NB4 (cell line): Measurements from ENCODE around the gene IL17RD.

Experiments used
- DNase-seq: peaks from one replicate; pipeline ENCODE4 v3.0.0; 2010; ENCODE audit warnings: low read depth
- H3K4me3 ChIP-seq: one replicate; pipeline ENCODE4 v1.5.1; 2011; ENCODE audit warnings: mild to moderate bottlenecking, low read depth, low read length, moderate library complexity
- CTCF ChIP-seq: IDR thresholded peaks from one replicate; pipeline ENCODE4 v1.5.1; 2012; ENCODE audit warnings: low read depth, low read length
- MAX ChIP-seq: IDR thresholded peaks from 2 replicates; pipeline ENCODE4 v1.6.1; 2011; ENCODE audit warnings: low read depth, low read length
- MYC ChIP-seq: IDR thresholded peaks from 2 replicates; pipeline ENCODE4 v1.6.1; 2011; ENCODE audit warnings: low read depth, low read length
- POLR2A ChIP-seq: IDR thresholded peaks from 2 replicates; pipeline ENCODE4 v1.6.1; 2011; ENCODE audit warnings: mild to moderate bottlenecking; ENCODE audit not compliant: insufficient read length; ENCODE audit errors: extremely low read depth

Gene IL17RD

GRCh38 chr3:57116501-57116900, 48.7 kb downstream of the IL17RD start:
- TF ChIP-seq CTCF (no peak), POLR2A (no peak), MAX (no peak), MYC (no peak)
- no peak for DNase-seq
- no peak overlapping the region for H3K4me3 ChIP-seq

- peak; percentile 28 for DNase-seq
- TF ChIP-seq MYC (no peak), MAX (no peak)
- no peak overlapping the region for H3K4me3 ChIP-seq
Measured at GRCh38 chr3:57112206-57112605, 52.9 kb downstream of the IL17RD start.

- no peak for DNase-seq
- TF ChIP-seq MAX (no peak), CTCF (no peak)
- no peak overlapping the region for H3K4me3 ChIP-seq
Measured at GRCh38 chr3:57110798-57111197, 54.4 kb downstream of the IL17RD start.

GRCh38 chr3:57110214-57110613, 54.9 kb downstream of the IL17RD start:
- H3K4me3 ChIP-seq = no peak overlapping the region
- TF ChIP-seq MAX (no peak), CTCF (no peak), POLR2A (no peak), MYC (no peak)
- DNase-seq = no peak

- TF ChIP-seq MYC (no peak), POLR2A (no peak), CTCF (no peak), MAX (no peak)
- H3K4me3 ChIP-seq = no peak overlapping the region
- DNase-seq = no peak
Measured at GRCh38 chr3:57109437-57110199, 55.5 kb downstream of the IL17RD start.

- DNase-seq = no peak
- H3K4me3 ChIP-seq = no peak overlapping the region
- no peak for TF ChIP-seq CTCF
- TF ChIP-seq MAX = no peak
- no peak for TF ChIP-seq MYC
- no peak for TF ChIP-seq POLR2A
Measured at GRCh38 chr3:57108684-57109083, 56.5 kb downstream of the IL17RD start.
